Fibroblast of skin of scalp (primary cell): ENCODE measurements around the gene TBC1D9. TPM values are rescaled to one million over a fixed set of nuclear protein-coding genes. Genes with fewer than 3 reads are reported as not detected.
"Not testable (repeated sequence)": the region's sequence is repeated elsewhere in the genome, so short reads cannot be mapped to it uniquely, and the experiment has no call there.

Experiments used
- DNase-seq: peaks from one replicate; pipeline ENCODE4 v3.0.0-alpha.2; 2013
- polyA plus RNA-seq, 2 experiments: library from polyadenylated mRNA; unstranded; fragments of 120-200 nt; gene quantifications; one replicate each; pipeline ENCODE4 v1.2.1, GENCODE V29; 2013; ENCODE audit not compliant: insufficient read length in 2 of 2

Gene TBC1D9
- 22.0 TPM for polyA plus RNA-seq (2013, experiment 1 of 2; ENCODE audit: insufficient read length)
- 23.6 TPM for polyA plus RNA-seq (2013, experiment 2 of 2; ENCODE audit: insufficient read length)

DNA sequence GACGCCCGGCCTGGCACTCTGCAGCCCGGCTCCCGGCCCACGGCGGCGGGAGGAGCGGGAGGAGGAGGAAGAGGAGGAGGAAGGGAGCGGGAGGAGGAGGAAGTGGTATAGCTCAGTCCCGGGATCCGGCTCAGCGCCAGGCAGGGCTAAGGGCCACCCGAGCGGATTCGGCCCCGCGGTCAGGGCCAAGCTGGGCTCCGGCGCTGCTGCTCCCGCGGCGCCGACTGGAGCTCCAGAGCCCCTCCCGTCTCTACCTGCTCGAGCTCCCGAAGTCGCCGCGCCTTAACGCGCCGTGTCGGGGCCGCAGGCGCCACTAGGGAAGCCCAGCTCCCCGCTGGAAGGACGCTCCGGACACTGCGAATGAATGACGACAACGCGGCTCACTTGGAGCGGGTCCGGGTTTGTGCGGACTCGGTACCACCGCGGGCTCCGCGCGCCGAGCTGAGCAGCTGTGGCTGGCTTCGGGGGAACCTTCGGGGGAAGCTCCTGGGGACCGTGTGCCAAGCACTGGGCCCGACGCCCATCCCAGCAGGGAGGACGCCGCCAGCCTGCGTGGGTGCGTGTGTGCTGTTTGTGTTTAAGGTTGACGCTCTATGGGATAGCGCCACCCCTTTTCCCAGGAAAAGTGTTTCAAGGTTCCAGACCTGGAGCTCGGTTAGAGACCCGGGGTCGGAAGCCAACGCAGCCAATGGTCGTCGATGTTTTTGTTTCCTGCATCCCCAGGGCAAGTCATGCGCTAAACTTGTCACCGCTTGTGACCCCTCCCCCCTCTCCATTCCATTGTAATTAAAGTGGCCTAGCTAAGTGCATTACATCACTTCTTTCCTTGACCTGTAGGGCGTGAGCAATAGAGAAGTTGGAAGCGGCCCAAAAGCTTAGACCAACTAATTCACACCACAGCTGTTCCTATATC, at the start of gene TBC1D9:
Gene TBC1D9 (minus strand): TSS at position 67 of the 913 bp plus-strand sequence. CDS start 340 bp downstream, outside the sequence.
- peak; percentile 84 for DNase-seq

GRCh38 chr4:140805293-140805692, 49.1 kb upstream of the TBC1D9 start:
- DNase-seq = no peak

DNA sequence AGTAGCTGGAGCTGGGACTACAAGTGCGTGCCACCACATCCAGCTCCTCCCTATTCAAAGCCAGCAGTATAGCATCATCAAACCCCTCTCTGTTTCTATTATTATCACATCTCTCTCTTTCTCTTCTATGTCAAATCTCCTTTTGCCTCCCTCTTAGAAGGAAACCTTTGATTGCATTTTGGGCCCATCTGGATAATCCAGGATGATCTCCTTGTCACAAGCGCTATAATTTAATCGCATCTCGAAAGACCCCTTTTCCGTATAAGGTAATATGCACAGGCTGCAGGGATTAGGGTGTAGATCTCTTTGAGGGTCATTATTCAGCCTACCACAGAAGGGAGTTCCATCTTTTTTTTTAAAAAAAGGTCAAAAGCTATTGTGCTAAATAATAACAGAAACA, 46.4 kb upstream of the TBC1D9 start:
- DNase-seq = no peak

DNA sequence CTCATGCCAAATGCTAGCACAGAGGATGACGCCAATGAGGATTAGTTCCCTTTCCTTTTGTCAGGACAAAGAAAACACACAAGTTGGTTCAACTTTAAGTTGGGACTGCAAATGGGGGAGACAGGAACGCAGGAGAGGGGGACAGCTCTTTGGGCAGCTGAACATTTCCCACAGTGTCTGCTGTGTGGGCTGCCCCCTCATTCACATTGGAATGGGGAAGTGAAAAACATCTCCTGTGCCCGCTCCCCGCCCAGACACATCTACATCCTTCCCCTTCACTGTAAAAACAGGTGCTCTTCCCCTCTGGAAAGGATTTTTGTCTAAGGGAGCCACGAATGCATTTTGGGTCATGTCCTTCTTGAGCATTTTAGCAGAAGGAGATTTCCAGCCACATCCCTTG, 44.5 kb upstream of the TBC1D9 start:
- DNase-seq = no peak

- DNase-seq = no peak
Measured at GRCh38 chr4:140799686-140800225, 43.6 kb upstream of the TBC1D9 start.

- DNase-seq = no peak
Measured at GRCh38 chr4:140793291-140793690, 37.1 kb upstream of the TBC1D9 start.

DNA sequence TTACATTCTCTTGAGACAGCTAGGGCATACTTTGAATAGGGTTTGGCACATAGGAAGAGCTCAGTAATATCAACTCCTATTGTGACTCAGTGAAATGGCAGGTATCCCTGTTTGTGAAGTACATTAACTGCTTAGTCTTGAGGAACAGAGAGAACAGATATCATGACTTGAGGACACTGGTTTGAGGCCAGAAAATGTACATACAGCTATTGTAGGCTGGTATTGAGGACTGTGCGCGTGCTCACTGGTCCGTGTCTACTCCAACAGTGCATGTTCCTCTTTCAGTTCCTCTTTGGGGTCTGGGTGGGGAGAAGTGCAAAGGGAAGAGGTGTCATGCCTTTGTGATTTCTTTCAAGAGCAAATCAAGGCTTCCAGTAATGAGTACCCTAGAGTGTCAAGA, 34.6 kb upstream of the TBC1D9 start:
- no peak for DNase-seq

- DNase-seq = no peak
Measured at GRCh38 chr4:140790171-140790570, 34.0 kb upstream of the TBC1D9 start.

DNA sequence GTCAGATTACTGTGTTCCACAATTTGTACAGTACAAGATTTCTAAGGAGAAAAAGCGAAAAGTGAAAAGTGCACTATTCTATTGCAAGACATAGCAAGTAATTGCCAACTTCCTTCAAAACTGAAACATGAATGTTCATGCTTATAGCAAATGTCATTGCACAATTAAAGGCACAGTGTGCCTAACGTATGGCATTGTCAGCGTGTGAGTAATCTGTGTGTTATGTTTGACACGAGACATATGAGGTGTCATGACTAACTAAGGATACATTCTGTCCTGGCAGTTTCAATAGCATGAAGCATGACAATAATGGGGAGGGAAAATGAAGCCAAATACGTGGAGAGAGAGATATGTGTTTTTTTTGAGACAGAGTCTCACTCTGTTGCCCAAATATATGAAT, 33.6 kb upstream of the TBC1D9 start:
- peak; percentile 25 for DNase-seq

GRCh38 chr4:140782787-140783186, 26.6 kb upstream of the TBC1D9 start:
- DNase-seq = not testable (repeated sequence)

DNA sequence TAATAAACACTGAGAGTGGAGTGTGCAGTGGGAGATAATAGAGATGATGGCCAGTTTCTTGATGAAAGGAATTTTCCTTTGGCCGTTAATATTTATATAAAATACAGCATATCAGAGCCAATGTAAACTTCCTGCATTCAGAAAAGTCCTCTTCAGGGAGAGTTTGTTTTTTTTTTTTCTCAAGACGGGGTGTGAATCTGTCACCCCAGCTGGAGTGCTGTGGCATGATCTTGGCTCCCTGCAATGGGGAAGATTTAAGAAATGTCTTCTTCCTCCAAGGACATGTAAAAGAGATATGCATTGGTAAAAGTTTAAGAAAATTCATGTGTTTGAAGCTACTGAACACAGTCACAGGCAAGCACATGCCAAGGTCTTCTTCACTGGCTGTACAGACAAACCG, 25.4 kb upstream of the TBC1D9 start:
- DNase-seq = no peak

GRCh38 chr4:140777894-140778293, 21.7 kb upstream of the TBC1D9 start:
- DNase-seq = no peak

DNA sequence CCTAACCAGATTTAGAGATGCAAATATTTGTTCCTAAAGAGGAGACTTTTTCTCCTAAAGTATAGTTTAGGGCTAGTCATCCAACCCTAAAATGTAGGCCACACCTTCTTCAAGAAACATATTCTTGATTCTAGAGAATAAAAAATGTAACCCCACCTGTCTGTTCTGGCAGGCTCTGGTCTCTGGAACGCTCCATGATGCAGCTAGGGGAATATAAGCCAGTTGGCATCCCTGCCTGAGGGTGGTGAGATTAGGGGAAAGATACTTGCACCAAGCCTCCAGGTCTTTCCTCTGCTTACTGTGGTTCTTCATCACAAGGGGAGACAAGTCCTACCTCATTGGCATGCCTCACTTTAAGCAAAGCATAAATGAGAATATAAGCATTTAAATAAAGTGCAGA, 21.2 kb upstream of the TBC1D9 start:
- no peak for DNase-seq

DNA sequence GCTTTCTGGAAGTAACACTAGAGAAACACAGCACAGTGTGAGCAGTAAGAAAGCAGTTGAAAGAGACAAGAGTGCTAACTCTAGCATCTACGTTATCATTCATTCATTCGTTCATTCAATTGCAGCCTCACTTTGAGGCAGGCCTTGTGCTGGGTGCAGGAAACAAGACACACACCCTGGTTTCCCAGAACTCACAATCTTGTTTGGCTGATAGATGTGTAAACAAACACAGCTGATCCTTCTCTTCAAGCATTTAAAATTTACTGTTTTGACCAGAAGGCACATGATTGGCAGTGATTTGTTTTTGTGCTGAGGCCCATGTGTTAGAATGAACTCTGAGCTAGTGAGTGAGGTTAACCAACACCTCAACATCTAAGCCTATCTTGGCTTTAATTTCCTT, 20.4 kb upstream of the TBC1D9 start:
- DNase-seq = no peak

- no peak for DNase-seq
Measured at GRCh38 chr4:140774956-140775355, 18.8 kb upstream of the TBC1D9 start.

- no peak for DNase-seq
Measured at GRCh38 chr4:140774510-140774909, 18.3 kb upstream of the TBC1D9 start.

GRCh38 chr4:140769209-140769608, 13.0 kb upstream of the TBC1D9 start:
- no peak for DNase-seq

- DNase-seq = no peak
Measured at GRCh38 chr4:140764785-140765392, 8.7 kb upstream of the TBC1D9 start.

DNA sequence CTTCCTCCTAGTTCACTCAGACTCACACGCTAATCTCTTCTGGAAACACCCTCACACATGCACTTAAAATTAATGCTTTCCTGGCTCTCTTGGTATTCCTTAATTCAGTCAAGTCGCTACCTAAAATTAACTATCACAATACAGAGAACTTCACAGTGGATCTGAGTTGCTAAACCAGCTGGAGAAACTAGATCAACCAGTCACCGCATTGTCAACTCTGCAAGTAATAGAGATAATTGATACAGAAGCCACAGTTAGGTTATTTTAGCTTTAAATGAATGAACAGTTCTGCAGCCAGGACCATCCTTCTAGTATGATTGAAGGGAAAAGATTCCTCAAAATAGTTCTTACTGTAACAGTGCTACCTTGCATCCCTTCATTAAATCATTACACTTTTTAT, 6.0 kb upstream of the TBC1D9 start:
- DNase-seq = no peak

DNA sequence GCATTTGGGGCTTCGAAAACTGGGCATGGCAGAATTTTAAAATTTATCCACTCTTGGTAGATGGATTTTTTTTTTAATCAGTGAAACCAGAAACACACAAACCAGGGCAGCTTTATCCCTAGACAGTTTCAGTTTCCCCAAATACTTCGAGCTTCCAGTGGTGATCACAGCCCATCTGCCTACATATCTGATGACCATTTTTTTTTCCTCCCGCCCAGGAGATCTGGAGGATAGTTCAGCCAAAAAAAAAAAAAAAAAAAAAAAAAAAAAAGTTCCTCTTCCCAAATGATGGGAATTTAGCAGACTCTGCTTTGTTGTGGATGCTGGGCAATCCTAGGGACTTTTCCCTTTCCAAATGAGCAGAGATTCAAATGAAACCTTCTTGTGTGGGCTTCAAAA, 1.0 kb upstream of the TBC1D9 start:
- no peak for DNase-seq

- peak; percentile 56 for DNase-seq
Measured at GRCh38 chr4:140755774-140756318, 339 bp downstream of the TBC1D9 start.

- no peak for DNase-seq
Measured at GRCh38 chr4:140754918-140755773, 1.0 kb downstream of the TBC1D9 start.
